ENCODE measurements around the gene PIR.
A peak's percentile ranks its signal among the peaks of the same experiment; 100 is the strongest.

Gene PIR

DNA sequence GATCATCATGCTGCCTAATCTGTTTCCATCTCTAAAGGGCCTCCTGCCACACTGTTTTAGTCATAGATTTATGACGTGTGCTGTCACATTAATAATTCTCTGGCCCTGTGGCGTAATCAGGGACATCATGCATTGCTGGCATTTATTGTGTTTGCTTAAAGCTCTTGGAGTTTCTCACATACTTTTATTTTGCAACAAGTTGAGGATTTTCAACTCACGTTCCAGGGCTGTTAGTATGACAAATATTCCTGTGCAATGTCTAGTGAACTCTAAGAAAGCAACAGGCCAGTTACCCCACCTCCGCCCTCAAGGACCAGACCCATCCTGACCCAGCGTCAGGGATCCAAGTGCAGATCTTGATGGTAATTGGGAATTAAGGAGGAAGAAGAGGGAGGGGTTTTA, 150.1 kb downstream of the PIR start:
- H4K5ac ChIP-seq (ENCODE audit: low read length) = no peak overlapping the region
- H3K56ac ChIP-seq (ENCODE audit: low read length) = no peak overlapping the region
- no peak overlapping the region for H3K23ac ChIP-seq (ENCODE audit: low read length)
- H4K8ac ChIP-seq (ENCODE audit: low read depth, low read length) = no peak overlapping the region
- no peak overlapping the region for H3K27ac ChIP-seq (ENCODE audit: low read depth, low read length)
- H3K36me3 ChIP-seq (ENCODE audit: control insufficient read depth, insufficient read depth, low read length) = no peaks in the 10 kb centered on the region
- no peaks in the 10 kb centered on the region for H3K27me3 ChIP-seq (ENCODE audit: insufficient read depth, low read length, poor library complexity)
- H3K4me3 ChIP-seq (ENCODE audit: low read length) = no peak overlapping the region
- no CpG with 5 or more reads among the region's 5 CpGs for WGBS (ENCODE audit: extremely low coverage, insufficient coverage, low lambda C conversion rate)
- H3K79me1 ChIP-seq (ENCODE audit: low read length) = no peaks in the 10 kb centered on the region
- H3K9ac ChIP-seq (ENCODE audit: low read length) = no peak overlapping the region
- no peak for DNase-seq
- no peak overlapping the region for H2BK15ac ChIP-seq (replicated peaks; ENCODE audit: low read depth)
- H3K4me1 ChIP-seq (ENCODE audit: control insufficient read depth, low read depth, low read length) = no peaks in the 10 kb centered on the region
- H2BK120ac ChIP-seq (ENCODE audit: low read depth, low read length) = no peak overlapping the region
- no peaks in the 10 kb centered on the region for H3K79me2 ChIP-seq (ENCODE audit: control insufficient read depth, insufficient read depth, low read length)
- no peak overlapping the region for H2AK5ac ChIP-seq (ENCODE audit: low read length)
- no peak overlapping the region for H2BK5ac ChIP-seq (ENCODE audit: low read length)
- no peak overlapping the region for H3K4me2 ChIP-seq (ENCODE audit: low read length)
- no peak overlapping the region for H3K18ac ChIP-seq (ENCODE audit: low read length)
- no peak overlapping the region for H3K4ac ChIP-seq (ENCODE audit: low read depth, low read length)

DNA sequence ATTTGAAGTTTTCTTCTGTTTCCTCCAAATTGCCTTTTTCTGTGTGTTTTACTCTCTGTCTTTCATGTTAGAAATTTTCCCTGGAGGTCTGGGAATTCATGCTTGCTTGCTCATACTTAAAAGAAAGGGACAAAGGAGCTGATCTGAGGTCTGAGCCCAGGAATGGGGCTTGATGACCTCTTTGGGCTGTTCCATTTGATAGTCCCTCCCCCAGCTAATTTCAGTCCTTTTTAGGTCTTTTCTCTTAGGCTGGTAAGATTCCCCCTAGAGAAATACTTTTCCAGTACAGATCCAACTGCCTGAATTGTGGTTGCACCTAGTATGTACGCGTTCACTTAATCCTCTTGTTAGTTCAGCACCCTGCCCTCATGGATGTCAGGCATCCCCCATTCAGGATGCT, 152.3 kb downstream of the PIR start:
- WGBS (ENCODE audit: extremely low coverage, insufficient coverage, low lambda C conversion rate) = no CpG with 5 or more reads among the region's 2 CpGs
- H3K4me1 ChIP-seq (ENCODE audit: control insufficient read depth, low read depth, low read length) = no peaks in the 10 kb centered on the region
- no peak overlapping the region for H3K23ac ChIP-seq (ENCODE audit: low read length)
- no peak overlapping the region for H3K18ac ChIP-seq (ENCODE audit: low read length)
- H3K4ac ChIP-seq (ENCODE audit: low read depth, low read length) = no peak overlapping the region
- no peaks in the 10 kb centered on the region for H3K79me1 ChIP-seq (ENCODE audit: low read length)
- H2BK5ac ChIP-seq (ENCODE audit: low read length) = no peak overlapping the region
- no peak overlapping the region for H3K27ac ChIP-seq (ENCODE audit: low read depth, low read length)
- H2AK5ac ChIP-seq (ENCODE audit: low read length) = no peak overlapping the region
- H3K79me2 ChIP-seq (ENCODE audit: control insufficient read depth, insufficient read depth, low read length) = no peaks in the 10 kb centered on the region
- no peak overlapping the region for H2BK15ac ChIP-seq (replicated peaks; ENCODE audit: low read depth)
- no peak overlapping the region for H2BK120ac ChIP-seq (ENCODE audit: low read depth, low read length)
- H3K27me3 ChIP-seq (ENCODE audit: insufficient read depth, low read length, poor library complexity) = no peaks in the 10 kb centered on the region
- DNase-seq = peak; percentile 0
- no peak overlapping the region for H4K5ac ChIP-seq (ENCODE audit: low read length)
- no peak overlapping the region for H3K4me3 ChIP-seq (ENCODE audit: low read length)
- no peak overlapping the region for H3K56ac ChIP-seq (ENCODE audit: low read length)
- H3K4me2 ChIP-seq (ENCODE audit: low read length) = no peak overlapping the region
- no peak overlapping the region for H3K9ac ChIP-seq (ENCODE audit: low read length)
- H3K36me3 ChIP-seq (ENCODE audit: control insufficient read depth, insufficient read depth, low read length) = no peaks in the 10 kb centered on the region
- no peak overlapping the region for H4K8ac ChIP-seq (ENCODE audit: low read depth, low read length)

DNA sequence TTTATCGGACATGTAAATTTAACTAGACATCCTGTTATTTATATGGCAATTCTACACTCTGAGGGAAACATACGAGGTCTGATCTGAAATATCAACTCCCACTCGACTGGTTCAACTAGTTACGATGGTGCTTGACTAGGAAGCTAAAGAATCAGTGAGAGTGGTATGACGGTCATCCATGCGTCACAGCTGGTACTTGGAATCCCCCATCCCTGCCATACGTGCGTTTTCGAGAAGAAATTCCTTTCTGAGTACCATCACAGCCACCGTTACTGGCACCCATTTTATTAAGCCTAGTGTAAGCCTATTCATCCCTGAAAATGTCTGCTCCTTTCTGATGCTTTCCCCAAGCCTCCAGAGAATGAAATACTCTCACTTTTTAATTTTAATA, 157.1 kb downstream of the PIR start:
- peaks cover 1% of the 10 kb centered on the region for H3K79me2 ChIP-seq (ENCODE audit: control insufficient read depth, insufficient read depth, low read length)
- peak overlapping the region; percentile 50 for H3K4me2 ChIP-seq (ENCODE audit: low read length)
- H3K9ac ChIP-seq (ENCODE audit: low read length) = peak overlapping the region; percentile 44
- H3K79me1 ChIP-seq (ENCODE audit: low read length) = no peaks in the 10 kb centered on the region
- no peak overlapping the region for H3K4ac ChIP-seq (ENCODE audit: low read depth, low read length)
- H3K27ac ChIP-seq (ENCODE audit: low read depth, low read length) = no peak overlapping the region
- no peaks in the 10 kb centered on the region for H3K27me3 ChIP-seq (ENCODE audit: insufficient read depth, low read length, poor library complexity)
- H2BK5ac ChIP-seq (ENCODE audit: low read length) = no peak overlapping the region
- no peak overlapping the region for H2BK15ac ChIP-seq (replicated peaks; ENCODE audit: low read depth)
- DNase-seq = peak; percentile 45
- no peak overlapping the region for H2BK120ac ChIP-seq (ENCODE audit: low read depth, low read length)
- WGBS (ENCODE audit: extremely low coverage, insufficient coverage, low lambda C conversion rate) = no CpG with 5 or more reads among the region's 10 CpGs
- no peaks in the 10 kb centered on the region for H3K4me1 ChIP-seq (ENCODE audit: control insufficient read depth, low read depth, low read length)
- no peak overlapping the region for H2AK5ac ChIP-seq (ENCODE audit: low read length)
- H4K8ac ChIP-seq (ENCODE audit: low read depth, low read length) = no peak overlapping the region
- no peak overlapping the region for H3K23ac ChIP-seq (ENCODE audit: low read length)
- H3K56ac ChIP-seq (ENCODE audit: low read length) = peak overlapping the region; percentile 49
- no peaks in the 10 kb centered on the region for H3K36me3 ChIP-seq (ENCODE audit: control insufficient read depth, insufficient read depth, low read length)
- no peak overlapping the region for H4K5ac ChIP-seq (ENCODE audit: low read length)
- no peak overlapping the region for H3K18ac ChIP-seq (ENCODE audit: low read length)
- H3K4me3 ChIP-seq (ENCODE audit: low read length) = peak overlapping the region; percentile 33

DNA sequence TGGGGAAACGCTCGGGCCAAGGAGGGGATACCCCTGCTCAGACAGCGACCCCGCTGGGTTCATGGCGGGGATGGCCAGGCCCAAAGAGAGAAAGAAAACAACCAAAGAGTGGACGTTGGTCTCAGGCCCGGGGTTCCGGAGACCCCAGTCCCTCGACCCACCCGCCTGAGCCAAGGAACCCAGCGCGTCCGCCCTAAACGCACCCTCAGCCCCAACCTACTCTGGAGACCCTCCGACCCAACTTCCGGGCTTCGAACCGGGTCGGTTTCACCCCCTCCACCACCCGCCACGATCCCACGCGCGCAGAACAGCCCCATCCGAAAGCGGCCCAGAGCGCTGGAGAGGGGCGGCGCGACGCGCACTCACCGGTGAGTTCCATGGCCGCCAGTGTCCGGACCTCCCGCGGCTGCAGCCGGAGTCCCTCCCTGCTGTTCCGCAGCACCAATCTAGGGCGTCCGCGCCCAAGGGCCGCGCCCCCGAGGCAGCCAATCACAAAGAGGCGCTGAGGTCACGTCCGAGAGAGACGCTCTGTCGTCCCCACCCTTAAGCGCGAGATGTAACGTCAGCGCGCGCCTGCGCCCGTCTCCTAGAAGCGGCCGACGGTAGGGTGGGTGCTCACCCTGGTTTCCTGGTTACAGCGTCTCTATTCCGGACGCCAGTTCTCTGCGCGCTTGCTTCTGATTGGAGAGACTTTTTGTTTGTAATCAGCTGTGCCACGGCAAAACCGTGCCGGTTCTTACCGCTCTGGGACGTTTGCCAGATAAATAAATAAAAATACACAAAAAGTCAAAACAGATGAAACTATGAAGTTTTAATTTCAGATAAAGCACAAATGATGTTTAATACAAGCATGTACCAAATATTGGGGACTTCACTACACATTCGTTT, 157.8 kb downstream of the PIR start, which contains the start of gene PIGA:
TSS of gene PIGA (minus strand) at position 389 of the 888 bp plus-strand sequence. CDS start 3,593 bp downstream, outside the sequence.
- peak; percentile 98 for DNase-seq
- WGBS (ENCODE audit: extremely low coverage, insufficient coverage, low lambda C conversion rate) = no CpG with 5 or more reads among the region's 72 CpGs
- H3K18ac ChIP-seq (ENCODE audit: low read length) = peak within 1 kb of the TSS; percentile 86

More for the DNA sequence above, 157.8 kb downstream of the PIR start, which contains the start of gene PIGA:
- Histone ChIP-seq H3K4me3 (ENCODE audit: low read length) (peak within 1 kb of the TSS; percentile 73), H4K8ac (ENCODE audit: low read depth, low read length) (no peak within 1 kb of the TSS), H3K23ac (ENCODE audit: low read length) (no peak within 1 kb of the TSS), H3K79me1 (ENCODE audit: low read length) (no peaks in the 10 kb centered on the region), H3K4me2 (ENCODE audit: low read length) (peak within 1 kb of the TSS; percentile 66), H3K27ac (ENCODE audit: low read depth, low read length) (no peak within 1 kb of the TSS), H3K36me3 (ENCODE audit: control insufficient read depth, insufficient read depth, low read length) (no peaks in the 10 kb centered on the region), H2BK5ac (ENCODE audit: low read length) (no peak within 1 kb of the TSS), H3K9ac (ENCODE audit: low read length) (peak within 1 kb of the TSS; percentile 79), H4K5ac (ENCODE audit: low read length) (no peak within 1 kb of the TSS), H3K56ac (ENCODE audit: low read length) (peak within 1 kb of the TSS; percentile 81), H2BK120ac (ENCODE audit: low read depth, low read length) (no peak within 1 kb of the TSS), H2BK15ac (replicated peaks; ENCODE audit: low read depth) (no peak within 1 kb of the TSS), H3K4me1 (ENCODE audit: control insufficient read depth, low read depth, low read length) (no peaks in the 10 kb centered on the region), H3K4ac (ENCODE audit: low read depth, low read length) (no peak within 1 kb of the TSS), H3K27me3 (ENCODE audit: insufficient read depth, low read length, poor library complexity) (no peaks in the 10 kb centered on the region), H2AK5ac (ENCODE audit: low read length) (no peak within 1 kb of the TSS), H3K79me2 (ENCODE audit: control insufficient read depth, insufficient read depth, low read length) (peaks cover 1% of the 10 kb centered on the region)

All from mesendoderm (in vitro differentiated cells).